Liver (tissue), 3 donors: ENCODE data around the gene MPND.
A peak's percentile ranks its signal among the peaks of the same experiment; 100 is the strongest.

Source experiments
- CTCF ChIP-seq: fragments of 150-350 bp; IDR thresholded peaks from 2 replicates; pipeline ENCODE4 v1.5.1; 2017; ENCODE audit warnings: improper control_type of control experiment, low read depth, low read length; ENCODE audit not compliant: missing input control
- EGR1 ChIP-seq, 2 donors: IDR thresholded peaks; 2 replicates each; pipeline ENCODE4 v1.6.1; 2016 to 2018; ENCODE audit warnings: antibody characterized with exemption in 2 of 2, low read depth in 2 of 2
- FOXA1 ChIP-seq: IDR thresholded peaks from 2 replicates; pipeline ENCODE4 v1.6.1; 2016; ENCODE audit warnings: antibody characterized with exemption
- GABPA ChIP-seq, 2 donors: IDR thresholded peaks in 1 of 2; conservative IDR thresholded peaks in 1 of 2; 2 replicates each; pipeline ENCODE4 v1.6.1; 2016; ENCODE audit warnings: antibody characterized with exemption in 2 of 2, mild to moderate bottlenecking in 1 of 2, moderate library complexity in 1 of 2
- HNF4A ChIP-seq, 2 donors: conservative IDR thresholded peaks; 2 replicates each; pipeline ENCODE4 v1.6.1; 2016; ENCODE audit warnings: antibody characterized with exemption in 2 of 2, mild to moderate bottlenecking in 2 of 2
- MAX ChIP-seq: IDR thresholded peaks from 2 replicates; pipeline ENCODE4 v1.6.1; 2016; ENCODE audit warnings: antibody characterized with exemption
- RAD21 ChIP-seq, 2 donors: IDR thresholded peaks; 2 replicates each; pipeline ENCODE4 v1.6.1; 2016; ENCODE audit warnings: antibody characterized with exemption in 2 of 2, mild to moderate bottlenecking in 2 of 2
- SP1 ChIP-seq: IDR thresholded peaks from 2 replicates; pipeline ENCODE4 v1.6.1; 2018; ENCODE audit warnings: antibody characterized with exemption, mild to moderate bottlenecking
- TAF1 ChIP-seq: conservative IDR thresholded peaks from 2 replicates; pipeline ENCODE4 v1.6.1; 2016; ENCODE audit warnings: antibody characterized with exemption, mild to moderate bottlenecking
- YY1 ChIP-seq: IDR thresholded peaks from 2 replicates; pipeline ENCODE4 v1.6.1; 2016; ENCODE audit warnings: antibody characterized with exemption, mild to moderate bottlenecking
- TF ChIP-seq, protein P1 (sequence below): IDR thresholded peaks from 2 replicates; pipeline ENCODE4 v1.6.1; 2016; ENCODE audit warnings: antibody characterized with exemption, mild to moderate bottlenecking
- TF ChIP-seq, protein P2 (sequence below): IDR thresholded peaks from 2 replicates; pipeline ENCODE4 v1.6.1; 2016; ENCODE audit warnings: antibody characterized with exemption
- donor health status: healthy.
- donor health status: healthy.

GRCh38 chr19:4328243-4328990, 14.9 kb upstream of the MPND start:
- TF ChIP-seq CTCF (no peak), GABPA (IDR thresholded peaks at IDR 0.05 in 1 of 2, conservative IDR thresholded peaks at IDR 0.05 in 1 of 2) (no peak), YY1 (no peak), HNF4A (conservative IDR thresholded peaks at IDR 0.05) (peak; percentile 8 to 38), RAD21 (IDR thresholded peaks at IDR 0.05) (no peak), MAX (no peak), EGR1 (IDR thresholded peaks at IDR 0.05; ENCODE audit: low read depth in 2 of 2) (no peak), FOXA1 (no peak), TAF1 (no peak), SP1 (peak; percentile 100)
- TF ChIP-seq, protein P1, sequence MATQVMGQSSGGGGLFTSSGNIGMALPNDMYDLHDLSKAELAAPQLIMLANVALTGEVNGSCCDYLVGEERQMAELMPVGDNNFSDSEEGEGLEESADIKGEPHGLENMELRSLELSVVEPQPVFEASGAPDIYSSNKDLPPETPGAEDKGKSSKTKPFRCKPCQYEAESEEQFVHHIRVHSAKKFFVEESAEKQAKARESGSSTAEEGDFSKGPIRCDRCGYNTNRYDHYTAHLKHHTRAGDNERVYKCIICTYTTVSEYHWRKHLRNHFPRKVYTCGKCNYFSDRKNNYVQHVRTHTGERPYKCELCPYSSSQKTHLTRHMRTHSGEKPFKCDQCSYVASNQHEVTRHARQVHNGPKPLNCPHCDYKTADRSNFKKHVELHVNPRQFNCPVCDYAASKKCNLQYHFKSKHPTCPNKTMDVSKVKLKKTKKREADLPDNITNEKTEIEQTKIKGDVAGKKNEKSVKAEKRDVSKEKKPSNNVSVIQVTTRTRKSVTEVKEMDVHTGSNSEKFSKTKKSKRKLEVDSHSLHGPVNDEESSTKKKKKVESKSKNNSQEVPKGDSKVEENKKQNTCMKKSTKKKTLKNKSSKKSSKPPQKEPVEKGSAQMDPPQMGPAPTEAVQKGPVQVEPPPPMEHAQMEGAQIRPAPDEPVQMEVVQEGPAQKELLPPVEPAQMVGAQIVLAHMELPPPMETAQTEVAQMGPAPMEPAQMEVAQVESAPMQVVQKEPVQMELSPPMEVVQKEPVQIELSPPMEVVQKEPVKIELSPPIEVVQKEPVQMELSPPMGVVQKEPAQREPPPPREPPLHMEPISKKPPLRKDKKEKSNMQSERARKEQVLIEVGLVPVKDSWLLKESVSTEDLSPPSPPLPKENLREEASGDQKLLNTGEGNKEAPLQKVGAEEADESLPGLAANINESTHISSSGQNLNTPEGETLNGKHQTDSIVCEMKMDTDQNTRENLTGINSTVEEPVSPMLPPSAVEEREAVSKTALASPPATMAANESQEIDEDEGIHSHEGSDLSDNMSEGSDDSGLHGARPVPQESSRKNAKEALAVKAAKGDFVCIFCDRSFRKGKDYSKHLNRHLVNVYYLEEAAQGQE, result no peak
- TF ChIP-seq, protein P2, sequence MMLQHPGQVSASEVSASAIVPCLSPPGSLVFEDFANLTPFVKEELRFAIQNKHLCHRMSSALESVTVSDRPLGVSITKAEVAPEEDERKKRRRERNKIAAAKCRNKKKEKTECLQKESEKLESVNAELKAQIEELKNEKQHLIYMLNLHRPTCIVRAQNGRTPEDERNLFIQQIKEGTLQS, result no peak
